HEK293 (cell line): ENCODE results near the gene EHD1.

Source experiments
- BCL6B ChIP-seq: fragments of 450-650 bp; formaldehyde crosslinking; IDR thresholded peaks from 2 replicates; pipeline ENCODE4 v1.5.1; 2017; ENCODE audit warnings: missing biosample characterization, missing genetic modification characterization
- FEZF1 ChIP-seq: fragments of 450-650 bp; formaldehyde crosslinking; IDR thresholded peaks from 2 replicates; pipeline ENCODE4 v1.5.1; 2016; ENCODE audit warnings: missing biosample characterization, missing genetic modification characterization
- HIC1 ChIP-seq: fragments of 450-650 bp; formaldehyde crosslinking; IDR thresholded peaks from 2 replicates; pipeline ENCODE4 v1.5.1; 2016; ENCODE audit warnings: missing biosample characterization, missing genetic modification characterization
- IKZF3 ChIP-seq: fragments of 450-650 bp; IDR thresholded peaks from 2 replicates; pipeline ENCODE4 v1.5.0; 2018; ENCODE audit warnings: missing biosample characterization, mild to moderate bottlenecking, missing genetic modification characterization, moderate library complexity
- KLF9 ChIP-seq: fragments of 450-650 bp; formaldehyde crosslinking; IDR thresholded peaks from 2 replicates; pipeline ENCODE4 v1.5.1; 2016; ENCODE audit warnings: missing biosample characterization, missing genetic modification characterization, low read depth
- MYNN ChIP-seq: fragments of 450-650 bp; formaldehyde crosslinking; IDR thresholded peaks from 2 replicates; pipeline ENCODE4 v1.5.1; 2016; ENCODE audit warnings: missing biosample characterization, missing genetic modification characterization, borderline replicate concordance
- PATZ1 ChIP-seq: fragments of 450-650 bp; formaldehyde crosslinking; IDR thresholded peaks from 2 replicates; pipeline ENCODE4 v1.5.1; 2016; ENCODE audit warnings: missing biosample characterization, missing genetic modification characterization
- PRDM2 ChIP-seq: fragments of 450-650 bp; formaldehyde crosslinking; IDR thresholded peaks from 2 replicates; pipeline ENCODE4 v1.5.1; 2016; ENCODE audit warnings: missing biosample characterization, missing genetic modification characterization, borderline replicate concordance
- YY2 ChIP-seq: fragments of 450-650 bp; formaldehyde crosslinking; IDR thresholded peaks from 2 replicates; pipeline ENCODE4 v1.5.1; 2016; ENCODE audit warnings: missing biosample characterization, missing genetic modification characterization
- ZFHX2 ChIP-seq: fragments of 450-650 bp; formaldehyde crosslinking; conservative IDR thresholded peaks from 2 replicates; pipeline ENCODE4 v1.5.1; 2016; ENCODE audit warnings: missing biosample characterization, missing genetic modification characterization
- ZFP3 ChIP-seq: fragments of 450-650 bp; formaldehyde crosslinking; IDR thresholded peaks from 2 replicates; pipeline ENCODE4 v1.5.1; 2016; ENCODE audit warnings: low read depth, missing biosample characterization, missing genetic modification characterization
- ZNF148 ChIP-seq: fragments of 450-650 bp; formaldehyde crosslinking; IDR thresholded peaks from 2 replicates; pipeline ENCODE4 v1.5.0; 2017; ENCODE audit warnings: missing biosample characterization, missing genetic modification characterization, borderline replicate concordance
- ZNF155 ChIP-seq: fragments of 450-650 bp; formaldehyde crosslinking; IDR thresholded peaks from 2 replicates; pipeline ENCODE4 v1.5.1; 2016; ENCODE audit warnings: missing biosample characterization, missing genetic modification characterization
- ZNF174 ChIP-seq: fragments of 450-650 bp; formaldehyde crosslinking; IDR thresholded peaks from 2 replicates; pipeline ENCODE4 v1.5.0; 2017; ENCODE audit warnings: missing biosample characterization, mild to moderate bottlenecking, missing genetic modification characterization
- ZNF24 ChIP-seq: fragments of 450-650 bp; formaldehyde crosslinking; IDR thresholded peaks from 2 replicates; pipeline ENCODE4 v1.5.1; 2016; ENCODE audit warnings: missing biosample characterization, missing genetic modification characterization
- ZNF302 ChIP-seq: fragments of 450-650 bp; formaldehyde crosslinking; IDR thresholded peaks from 2 replicates; pipeline ENCODE4 v1.5.1; 2016; ENCODE audit warnings: missing biosample characterization, missing genetic modification characterization, low read depth
- ZNF488 ChIP-seq: fragments of 450-650 bp; formaldehyde crosslinking; IDR thresholded peaks from 2 replicates; pipeline ENCODE4 v1.5.1; 2016; ENCODE audit warnings: missing biosample characterization, missing genetic modification characterization
- ZNF624 ChIP-seq: fragments of 450-650 bp; formaldehyde crosslinking; IDR thresholded peaks from 2 replicates; pipeline ENCODE4 v1.5.1; 2017; ENCODE audit warnings: missing biosample characterization, missing genetic modification characterization
- ZSCAN18 ChIP-seq: fragments of 450-650 bp; formaldehyde crosslinking; IDR thresholded peaks from 2 replicates; pipeline ENCODE4 v1.5.1; 2016; ENCODE audit warnings: missing biosample characterization, missing genetic modification characterization
- ZSCAN30 ChIP-seq: fragments of 450-650 bp; IDR thresholded peaks from 2 replicates; pipeline ENCODE4 v1.5.1; 2018; ENCODE audit warnings: missing biosample characterization, mild to moderate bottlenecking, missing genetic modification characterization, moderate library complexity
- ZXDB ChIP-seq: fragments of 450-650 bp; formaldehyde crosslinking; IDR thresholded peaks from 2 replicates; pipeline ENCODE4 v1.5.1; 2016; ENCODE audit warnings: missing biosample characterization, missing genetic modification characterization

EHD1 gene

GRCh38 chr11:64802370-64803157 lies 75.9 kb downstream of the EHD1 start (continued):
- TF ChIP-seq PATZ1 (tag by site-specific recombination) (0 out of 2 replicates have a peak, but pooled peaks have one; percentile 25), ZNF174 (tag by site-specific recombination) (no peak), ZNF624 (no peak), IKZF3 (no peak), ZFP3 (tag by site-specific recombination) (no peak), ZSCAN18 (no peak), ZNF24 (tag by site-specific recombination) (no peak), FEZF1 (tag by site-specific recombination) (no peak), ZNF488 (tag by site-specific recombination) (no peak), MYNN (tag by site-specific recombination) (no peak), ZSCAN30 (tag by site-specific recombination) (0 out of 2 replicates have a peak, but pooled peaks have one; percentile 18), ZNF148 (no peak), HIC1 (tag by site-specific recombination) (0 out of 2 replicates have a peak, but pooled peaks have one; percentile 27), PRDM2 (tag by site-specific recombination) (no peak), BCL6B (tag by site-specific recombination) (no peak), ZNF155 (tag by site-specific recombination) (no peak), ZXDB (tag by site-specific recombination) (no peak), ZNF302 (tag by site-specific recombination) (no peak), YY2 (no peak), KLF9 (peak; percentile 12; the same call in 1 of the 2 replicates), ZFHX2 (tag by site-specific recombination) (no peak)
